Neural progenitor cell (in vitro differentiated cells): Measurements from ENCODE around the gene INPP5F.

Experiments used
- CTCF ChIP-seq: fragments of 200-600 bp; sonication (generic); IDR thresholded peaks from 2 replicates; pipeline ENCODE4 v1.5.1; 2017; ENCODE audit warnings: antibody characterized with exemption, mild to moderate bottlenecking
- EZH2 ChIP-seq: fragments of 200-600 bp; sonication (generic); IDR thresholded peaks from 2 replicates; pipeline ENCODE4 v1.6.1; 2017; ENCODE audit warnings: antibody characterized with exemption, mild to moderate bottlenecking, moderate library complexity
- EZH2phosphoT487 ChIP-seq: fragments of 200-600 bp; sonication (generic); IDR thresholded peaks from 2 replicates; pipeline ENCODE4 v1.6.1; 2017; ENCODE audit warnings: antibody characterized with exemption

- TF ChIP-seq CTCF (peak; percentile 21), EZH2phosphoT487 (no peak), EZH2 (no peak)
Observed at GRCh38 chr10:119688033-119688508, 37.8 kb upstream of the INPP5F start.
